ENCODE measurements around the gene TERB1. TPM values are rescaled to one million over a fixed set of nuclear protein-coding genes. Genes with fewer than 3 reads are reported as not detected.
A peak's percentile ranks its signal among the peaks of the same experiment; 100 is the strongest.

Gene TERB1
- total and polyA plus RNA-seq, 2 experiments from 2014 or later, result 0.07 TPM; not detected in 1

DNA sequence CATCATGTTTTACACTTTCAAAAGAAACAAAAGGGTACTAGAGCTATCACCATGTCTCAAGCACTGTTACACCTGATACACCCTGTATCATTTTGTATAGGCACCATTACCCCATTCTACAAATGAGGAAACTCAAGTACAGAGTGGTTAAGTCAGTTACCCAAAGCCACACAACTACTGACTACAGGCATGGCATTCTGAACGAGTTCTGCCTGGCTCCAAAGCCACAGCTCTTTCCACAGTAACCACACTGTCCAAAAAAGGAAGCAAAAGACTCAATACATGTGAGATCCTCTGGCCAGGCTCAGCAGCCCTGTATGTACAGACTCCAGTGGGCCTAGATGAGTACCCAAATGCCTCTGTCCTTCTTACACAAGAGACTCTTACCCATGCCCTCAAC, 54.7 kb downstream of the TERB1 start:
- WGBS (ENCODE audit: low lambda C conversion rate, missing lambda C conversion rate), result 86% methylated on average over 1 of the region's 1 CpG
- no peak for DNase-seq (ENCODE audit: low spot score)
- H3K4me2 ChIP-seq, result no peak overlapping the region
- H3K27ac ChIP-seq, result no peak overlapping the region
- TF ChIP-seq, protein P1, sequence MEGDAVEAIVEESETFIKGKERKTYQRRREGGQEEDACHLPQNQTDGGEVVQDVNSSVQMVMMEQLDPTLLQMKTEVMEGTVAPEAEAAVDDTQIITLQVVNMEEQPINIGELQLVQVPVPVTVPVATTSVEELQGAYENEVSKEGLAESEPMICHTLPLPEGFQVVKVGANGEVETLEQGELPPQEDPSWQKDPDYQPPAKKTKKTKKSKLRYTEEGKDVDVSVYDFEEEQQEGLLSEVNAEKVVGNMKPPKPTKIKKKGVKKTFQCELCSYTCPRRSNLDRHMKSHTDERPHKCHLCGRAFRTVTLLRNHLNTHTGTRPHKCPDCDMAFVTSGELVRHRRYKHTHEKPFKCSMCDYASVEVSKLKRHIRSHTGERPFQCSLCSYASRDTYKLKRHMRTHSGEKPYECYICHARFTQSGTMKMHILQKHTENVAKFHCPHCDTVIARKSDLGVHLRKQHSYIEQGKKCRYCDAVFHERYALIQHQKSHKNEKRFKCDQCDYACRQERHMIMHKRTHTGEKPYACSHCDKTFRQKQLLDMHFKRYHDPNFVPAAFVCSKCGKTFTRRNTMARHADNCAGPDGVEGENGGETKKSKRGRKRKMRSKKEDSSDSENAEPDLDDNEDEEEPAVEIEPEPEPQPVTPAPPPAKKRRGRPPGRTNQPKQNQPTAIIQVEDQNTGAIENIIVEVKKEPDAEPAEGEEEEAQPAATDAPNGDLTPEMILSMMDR (IDR thresholded peaks at IDR 0.05; ENCODE audit: poor library complexity), result no peak
- no peak for TF ChIP-seq EZH2 (IDR thresholded peaks at IDR 0.05; ENCODE audit: borderline replicate concordance)
- no peak for TF ChIP-seq EZH2phosphoT487 (IDR thresholded peaks at IDR 0.05; ENCODE audit: low read depth, severe bottlenecking, unreplicated experiment)
- H3K4me1 ChIP-seq (ENCODE audit: insufficient read depth), result peaks cover 17% of the 10 kb centered on the region
- H3K4me3 ChIP-seq, result no peak overlapping the region
- H3K36me3 ChIP-seq (replicated peaks; ENCODE audit: insufficient read depth, low read depth), result no peaks in the 10 kb centered on the region
- H3K27me3 ChIP-seq, result no peaks in the 10 kb centered on the region
- H3K9me3 ChIP-seq (ENCODE audit: low read depth), result no peaks in the 10 kb centered on the region
- H4K20me1 ChIP-seq (ENCODE audit: insufficient read depth, poor library complexity, severe bottlenecking), result peaks cover 57% of the 10 kb centered on the region
- no peaks in the 10 kb centered on the region for H3K9me2 ChIP-seq (replicated peaks; ENCODE audit: insufficient read depth)
- H3K79me2 ChIP-seq, result peaks cover 96% of the 10 kb centered on the region
- no peak overlapping the region for H2AFZ ChIP-seq

DNA sequence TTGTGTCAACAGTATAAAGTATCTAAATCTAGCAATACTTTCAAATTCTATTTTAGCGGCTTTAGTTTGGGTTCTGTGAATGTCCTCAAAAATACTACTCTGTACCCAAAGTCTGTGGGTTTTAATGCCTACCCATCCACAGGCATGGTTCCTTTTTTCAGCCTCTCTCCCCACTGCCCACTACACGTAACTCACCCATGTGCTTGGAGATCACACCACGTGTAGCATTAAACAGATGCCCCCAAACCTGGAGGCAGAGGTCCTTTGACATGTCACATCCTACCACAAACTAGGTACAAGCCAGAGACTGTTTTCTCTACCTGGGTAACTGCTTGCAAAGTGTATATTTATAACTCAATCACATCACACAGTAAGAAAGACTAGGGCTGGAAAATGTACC, 55.3 kb downstream of the TERB1 start:
- Histone ChIP-seq H3K4me2 (no peak overlapping the region), H4K20me1 (ENCODE audit: insufficient read depth, poor library complexity, severe bottlenecking) (peaks cover 57% of the 10 kb centered on the region), H3K4me3 (no peak overlapping the region), H3K27ac (no peak overlapping the region), H2AFZ (no peak overlapping the region), H3K79me2 (peaks cover 96% of the 10 kb centered on the region), H3K9me3 (ENCODE audit: low read depth) (no peaks in the 10 kb centered on the region), H3K27me3 (no peaks in the 10 kb centered on the region), H3K4me1 (ENCODE audit: insufficient read depth) (peaks cover 21% of the 10 kb centered on the region), H3K9me2 (replicated peaks; ENCODE audit: insufficient read depth) (no peaks in the 10 kb centered on the region), H3K36me3 (replicated peaks; ENCODE audit: insufficient read depth, low read depth) (no peaks in the 10 kb centered on the region)
- DNase-seq (ENCODE audit: low spot score), result no peak
- WGBS (ENCODE audit: low lambda C conversion rate, missing lambda C conversion rate), result 94% methylated on average over 3 of the region's 3 CpGs
- TF ChIP-seq, protein P1 (IDR thresholded peaks at IDR 0.05; ENCODE audit: poor library complexity), result no peak

DNA sequence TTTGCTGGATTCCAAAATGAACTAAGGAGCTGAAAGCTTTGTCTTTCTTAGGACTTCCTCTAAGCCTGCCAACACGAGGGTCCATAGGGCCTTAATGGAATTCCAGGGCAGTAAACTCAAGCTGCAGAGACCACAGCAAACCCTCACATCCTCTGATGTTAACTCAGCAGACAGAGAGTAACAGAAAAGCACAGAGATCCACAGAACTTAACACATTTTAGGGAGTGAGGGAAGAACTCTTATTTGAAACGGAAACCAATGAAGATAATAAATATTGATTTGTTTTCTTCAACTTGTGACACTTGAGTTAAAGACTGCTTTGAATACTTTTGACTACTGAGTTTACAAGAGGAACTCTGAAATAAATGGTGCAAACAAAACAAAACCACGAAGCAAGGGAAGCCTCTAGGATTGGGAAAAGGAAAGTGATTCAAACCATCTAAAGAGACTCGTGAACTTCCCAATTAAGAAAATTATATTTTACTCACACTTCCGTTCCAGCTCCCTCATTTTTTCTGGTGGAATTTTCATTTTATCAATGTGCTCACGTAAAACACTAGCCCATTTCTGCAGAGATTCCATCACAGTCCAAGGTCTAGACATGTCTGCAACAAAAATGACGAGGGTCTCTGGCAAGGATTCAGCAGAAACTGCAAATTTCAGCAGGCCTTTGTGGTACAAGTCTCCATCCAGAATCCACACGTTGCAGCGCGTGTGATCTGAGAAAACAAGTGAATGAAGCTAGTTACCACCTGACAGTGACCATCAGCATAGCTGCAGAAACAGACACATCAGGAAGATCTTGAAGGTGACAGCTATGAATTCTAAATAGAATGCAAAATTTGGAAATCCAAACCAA, 59.2 kb downstream of the TERB1 start:
- Histone ChIP-seq H3K79me2 (peaks cover 92% of the 10 kb centered on the region), H3K9me2 (replicated peaks; ENCODE audit: insufficient read depth) (no peaks in the 10 kb centered on the region), H3K4me3 (no peak overlapping the region), H3K9me3 (ENCODE audit: low read depth) (no peaks in the 10 kb centered on the region), H2AFZ (no peak overlapping the region), H3K27ac (peak overlapping the region; percentile 82), H3K4me1 (ENCODE audit: insufficient read depth) (peaks cover 17% of the 10 kb centered on the region), H4K20me1 (ENCODE audit: insufficient read depth, poor library complexity, severe bottlenecking) (peaks cover 39% of the 10 kb centered on the region), H3K36me3 (replicated peaks; ENCODE audit: insufficient read depth, low read depth) (no peaks in the 10 kb centered on the region), H3K27me3 (no peaks in the 10 kb centered on the region), H3K4me2 (peak overlapping the region; percentile 48)
- DNase-seq (ENCODE audit: low spot score), result no peak
- TF ChIP-seq EZH2phosphoT487 (IDR thresholded peaks at IDR 0.05; ENCODE audit: low read depth, severe bottlenecking, unreplicated experiment), result no peak
- no peak for TF ChIP-seq EZH2 (IDR thresholded peaks at IDR 0.05; ENCODE audit: borderline replicate concordance)
- TF ChIP-seq, protein P1 (IDR thresholded peaks at IDR 0.05; ENCODE audit: poor library complexity), result no peak
- 83% methylated on average over 10 of the region's 10 CpGs for WGBS (ENCODE audit: low lambda C conversion rate, missing lambda C conversion rate)

All from hepatocyte (in vitro differentiated cells).